Loucy (cell line): ENCODE results near the gene ZDHHC7.

Source experiments
- H2AFZ ChIP-seq: fragments of 200-600 bp; sonication (generic); 2 replicates; pipeline ENCODE4 v1.6.0; 2016; ENCODE audit warnings: antibody characterized with exemption, mild to moderate bottlenecking, low read length, moderate library complexity
- H3F3A ChIP-seq: fragments of 200-600 bp; 2 replicates; pipeline ENCODE4 v1.6.0; 2016; ENCODE audit warnings: antibody characterized with exemption, low read depth, mild to moderate bottlenecking
- H3K27me3 ChIP-seq: fragments of 200-600 bp; sonication (generic); 2 replicates; pipeline ENCODE4 v1.6.1; 2014; ENCODE audit warnings: low read length, mild to moderate bottlenecking; ENCODE audit not compliant: insufficient read depth, poor library complexity, severe bottlenecking
- H3K36me3 ChIP-seq: fragments of 200-600 bp; sonication (generic); 2 replicates; pipeline ENCODE4 v1.6.1; 2016; ENCODE audit warnings: low read length; ENCODE audit not compliant: insufficient read depth
- H3K4me1 ChIP-seq: fragments of 200-600 bp; sonication (generic); 2 replicates; pipeline ENCODE4 v1.5.1; 2014; ENCODE audit warnings: low read length, mild to moderate bottlenecking; ENCODE audit not compliant: insufficient read depth, poor library complexity, severe bottlenecking
- H3K4me2 ChIP-seq: fragments of 200-600 bp; sonication (generic); 2 replicates; pipeline ENCODE4 v1.6.0; 2014; ENCODE audit warnings: antibody characterized with exemption, low read length, low read depth, mild to moderate bottlenecking; ENCODE audit not compliant: poor library complexity, severe bottlenecking
- H3K4me3 ChIP-seq: fragments of 200-600 bp; sonication (generic); 2 replicates; pipeline ENCODE4 v1.5.1; 2014; ENCODE audit warnings: low read length, mild to moderate bottlenecking, mixed read lengths; ENCODE audit not compliant: poor library complexity, severe bottlenecking
- H3K79me2 ChIP-seq: fragments of 200-600 bp; sonication (generic); 2 replicates; pipeline ENCODE4 v1.6.1; 2014; ENCODE audit warnings: low read length; ENCODE audit not compliant: insufficient read depth
- H3K9ac ChIP-seq: fragments of 200-600 bp; sonication (generic); 2 replicates; pipeline ENCODE4 v1.6.0; 2014; ENCODE audit warnings: mild to moderate bottlenecking, low read depth, low read length, moderate library complexity; ENCODE audit not compliant: poor library complexity, severe bottlenecking
- H3K9me2 ChIP-seq: fragments of 200-600 bp; sonication (generic); replicated peaks from 2 replicates; pipeline ENCODE4 v1.6.1; 2016; ENCODE audit warnings: low read depth, low read length, mixed read lengths
- H3K9me3 ChIP-seq: fragments of 200-600 bp; sonication (generic); 2 replicates; pipeline ENCODE4 v1.6.1; 2014; ENCODE audit warnings: mild to moderate bottlenecking, antibody characterized with exemption, low read length, low read depth; ENCODE audit not compliant: insufficient read depth
- H4K20me1 ChIP-seq: fragments of 200-600 bp; sonication (generic); 2 replicates; pipeline ENCODE4 v1.6.0; 2014; ENCODE audit warnings: antibody characterized with exemption, low read length, mild to moderate bottlenecking; ENCODE audit not compliant: insufficient read depth, poor library complexity, severe bottlenecking
- EZH2phosphoT487 ChIP-seq: fragments of 200-600 bp; IDR thresholded peaks from 2 replicates; pipeline ENCODE4 v1.6.1; 2018; ENCODE audit warnings: antibody characterized with exemption, mild to moderate bottlenecking, moderate library complexity, borderline replicate concordance
- TF ChIP-seq, protein P1 (sequence below): fragments of 200-600 bp; sonication (generic); conservative IDR thresholded peaks from 2 replicates; pipeline ENCODE4 v1.5.1; 2014; ENCODE audit warnings: mild to moderate bottlenecking, antibody characterized with exemption, low read length

The ZDHHC7 gene

DNA sequence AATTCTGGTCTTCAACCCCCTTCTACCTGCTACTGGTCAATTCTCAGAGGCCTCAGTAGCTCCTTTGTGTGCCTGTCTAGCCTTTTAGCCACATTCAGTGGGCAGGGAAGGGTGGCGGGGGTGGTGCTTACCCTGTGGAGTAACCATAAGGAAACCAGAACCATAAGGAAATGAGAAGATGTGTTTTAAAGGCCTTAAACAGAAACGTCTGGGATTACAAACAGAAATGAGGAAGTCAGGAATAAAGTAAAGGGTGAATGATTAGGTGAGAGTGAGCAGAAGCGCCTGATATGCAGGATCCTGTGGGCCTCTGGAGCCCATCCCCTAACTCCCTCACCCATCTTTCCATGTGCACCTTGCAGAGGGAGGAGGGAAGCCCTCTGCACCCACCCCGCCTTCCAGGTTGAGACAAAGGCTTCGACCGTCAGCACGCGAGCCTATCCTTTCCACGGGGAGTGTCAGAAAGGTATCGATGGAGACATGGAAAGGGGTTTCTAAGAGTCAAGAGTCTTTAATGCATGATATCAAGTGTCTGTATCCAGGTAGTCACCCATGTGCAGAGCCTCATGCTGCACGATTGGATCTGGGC, 36.6 kb upstream of the ZDHHC7 start:
- H3K4me2 ChIP-seq = no peak overlapping the region

DNA sequence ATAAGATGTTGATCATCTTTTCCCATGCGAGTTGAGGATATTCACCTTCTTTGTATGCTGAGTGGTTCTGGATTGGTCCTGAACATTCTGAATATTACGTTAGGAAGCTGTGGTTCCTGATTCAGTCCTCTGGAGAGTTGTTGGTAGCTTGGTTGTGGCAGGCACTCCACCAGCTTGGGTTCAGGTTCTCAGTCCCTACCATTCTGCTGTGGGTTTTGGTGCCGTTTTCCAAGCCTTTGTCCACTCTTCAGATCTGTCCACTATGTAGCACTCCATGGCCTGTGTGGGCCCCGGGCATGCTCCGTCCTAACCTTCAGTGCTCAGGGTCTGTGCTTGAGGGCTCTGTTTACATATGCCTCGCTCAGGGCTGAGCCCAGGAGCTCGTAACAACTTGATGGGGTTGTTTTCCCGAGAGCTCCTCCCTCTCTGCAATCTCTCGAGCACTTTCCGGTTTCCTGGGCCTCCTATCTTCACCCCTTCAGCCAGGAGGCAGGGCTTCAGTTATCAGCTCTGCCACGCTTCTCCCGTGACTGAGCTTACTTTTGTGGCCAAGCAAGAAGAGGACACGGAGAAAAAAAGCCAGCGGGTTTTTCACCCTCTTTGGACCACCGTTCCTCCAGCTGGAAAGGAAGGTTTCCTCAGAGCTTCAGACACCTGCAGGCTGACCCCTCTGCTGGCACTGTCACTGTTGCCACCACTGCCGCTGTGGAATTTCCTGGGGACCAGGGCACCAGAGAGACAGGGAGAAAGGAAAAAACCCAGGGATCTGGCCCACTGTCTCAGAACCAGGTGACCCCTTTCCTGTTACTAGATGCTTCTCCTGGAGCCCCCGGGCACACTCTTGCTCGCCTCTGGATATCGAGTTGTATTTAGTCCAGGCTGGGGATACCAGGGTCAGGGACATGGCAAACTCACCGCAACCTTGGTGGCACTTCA, 35.9 kb upstream of the ZDHHC7 start:
- Histone ChIP-seq H3K9ac (no peak overlapping the region), H3K9me3 (no peaks in the 10 kb centered on the region), H3K4me2 (no peak overlapping the region), H4K20me1 (no peaks in the 10 kb centered on the region), H3K27me3 (no peaks in the 10 kb centered on the region), H3K4me1 (peaks cover 4% of the 10 kb centered on the region), H2AFZ (no peak overlapping the region), H3K79me2 (no peaks in the 10 kb centered on the region), H3F3A (no peaks in the 10 kb centered on the region), H3K9me2 (no peaks in the 10 kb centered on the region), H3K36me3 (no peaks in the 10 kb centered on the region), H3K4me3 (no peak overlapping the region)
- no peak for TF ChIP-seq EZH2phosphoT487
- TF ChIP-seq, protein P1, sequence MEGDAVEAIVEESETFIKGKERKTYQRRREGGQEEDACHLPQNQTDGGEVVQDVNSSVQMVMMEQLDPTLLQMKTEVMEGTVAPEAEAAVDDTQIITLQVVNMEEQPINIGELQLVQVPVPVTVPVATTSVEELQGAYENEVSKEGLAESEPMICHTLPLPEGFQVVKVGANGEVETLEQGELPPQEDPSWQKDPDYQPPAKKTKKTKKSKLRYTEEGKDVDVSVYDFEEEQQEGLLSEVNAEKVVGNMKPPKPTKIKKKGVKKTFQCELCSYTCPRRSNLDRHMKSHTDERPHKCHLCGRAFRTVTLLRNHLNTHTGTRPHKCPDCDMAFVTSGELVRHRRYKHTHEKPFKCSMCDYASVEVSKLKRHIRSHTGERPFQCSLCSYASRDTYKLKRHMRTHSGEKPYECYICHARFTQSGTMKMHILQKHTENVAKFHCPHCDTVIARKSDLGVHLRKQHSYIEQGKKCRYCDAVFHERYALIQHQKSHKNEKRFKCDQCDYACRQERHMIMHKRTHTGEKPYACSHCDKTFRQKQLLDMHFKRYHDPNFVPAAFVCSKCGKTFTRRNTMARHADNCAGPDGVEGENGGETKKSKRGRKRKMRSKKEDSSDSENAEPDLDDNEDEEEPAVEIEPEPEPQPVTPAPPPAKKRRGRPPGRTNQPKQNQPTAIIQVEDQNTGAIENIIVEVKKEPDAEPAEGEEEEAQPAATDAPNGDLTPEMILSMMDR = no peak

More for the DNA sequence above, 36.6 kb upstream of the ZDHHC7 start:
- Histone ChIP-seq H3K9ac (no peak overlapping the region), H4K20me1 (no peaks in the 10 kb centered on the region), H3K9me3 (no peaks in the 10 kb centered on the region), H3K27me3 (no peaks in the 10 kb centered on the region), H3K79me2 (no peaks in the 10 kb centered on the region), H3K9me2 (no peaks in the 10 kb centered on the region), H3K4me3 (no peak overlapping the region), H2AFZ (no peak overlapping the region), H3K36me3 (no peaks in the 10 kb centered on the region), H3F3A (no peaks in the 10 kb centered on the region), H3K4me1 (peaks cover 4% of the 10 kb centered on the region)
- no peak for TF ChIP-seq EZH2phosphoT487
- TF ChIP-seq, protein P1 = no peak

- no peaks in the 10 kb centered on the region for H3K9me2 ChIP-seq
- H3K4me2 ChIP-seq = no peak overlapping the region
- no peaks in the 10 kb centered on the region for H3K9me3 ChIP-seq
- no peaks in the 10 kb centered on the region for H3K36me3 ChIP-seq
- peaks cover 4% of the 10 kb centered on the region for H3K4me1 ChIP-seq
- TF ChIP-seq, protein P1 = no peak
- TF ChIP-seq EZH2phosphoT487 = no peak
- no peak overlapping the region for H3K4me3 ChIP-seq
- no peak overlapping the region for H2AFZ ChIP-seq
- no peaks in the 10 kb centered on the region for H4K20me1 ChIP-seq
- H3K27me3 ChIP-seq = no peaks in the 10 kb centered on the region
- H3K9ac ChIP-seq = no peak overlapping the region
- H3F3A ChIP-seq = no peaks in the 10 kb centered on the region
- no peaks in the 10 kb centered on the region for H3K79me2 ChIP-seq
Observed at GRCh38 chr16:85046472-85046916, 35.2 kb upstream of the ZDHHC7 start.
